Stimulated activated effector memory CD8-positive, alpha-beta T cell treated with anti-CD3 and anti-CD28 coated beads, Interleukin-12 subunit alpha, Interleukin-12 subunit beta, amount 100 ng/mL, for 72 hours (primary cell): ENCODE results near the gene OBSCN.
"Not testable (repeated sequence)": the region's sequence is repeated elsewhere in the genome, so short reads cannot be mapped to it uniquely, and the experiment has no call there.

Experiments used
- ATAC-seq: fragments of 150-1000 bp; cut with Tn5 transposase; 2 replicates; pipeline ENCODE4 v1.10.0; 2021
- DNase-seq, 2 donors: peaks; one replicate each; pipeline ENCODE4 v3.0.0; 2021 to 2022; ENCODE audit warnings: low spot score in 2 of 2
- H3K27ac Mint-ChIP-seq: one replicate; pipeline ENCODE4 v1.8.0; 2022; ENCODE audit warnings: mild to moderate bottlenecking, mixed read lengths
- H3K36me3 Mint-ChIP-seq: one replicate; pipeline ENCODE4 v1.8.0; 2022; ENCODE audit warnings: mild to moderate bottlenecking, mixed read lengths
- H3K4me1 Mint-ChIP-seq: one replicate; pipeline ENCODE4 v1.8.0; 2022; ENCODE audit warnings: mixed read lengths
- H3K4me3 Mint-ChIP-seq: one replicate; pipeline ENCODE4 v1.8.0; 2022; ENCODE audit warnings: mild to moderate bottlenecking, mixed read lengths
- H3K9me3 Mint-ChIP-seq: one replicate; pipeline ENCODE4 v1.8.0; 2022; ENCODE audit warnings: mixed read lengths

The OBSCN gene

GRCh38 chr1:228165372-228166169 lies 42.3 kb upstream of the OBSCN start, which contains the start of gene IBA57:
TSS of gene IBA57 (plus strand) at chr1:228165804. CDS start at chr1:228165817, 13 bp downstream.
- DNase-seq (peak; percentile 99 to 100), ATAC-seq (peak; percentile 88)
- Mint-ChIP-seq H3K27ac (peak within 1 kb of the TSS; percentile 84), H3K9me3 (no peaks in the 10 kb centered on the region), H3K4me3 (peak within 1 kb of the TSS; percentile 71), H3K4me1 (peaks cover 46% of the 10 kb centered on the region), H3K36me3 (peaks cover 28% of the 10 kb centered on the region)

DNA sequence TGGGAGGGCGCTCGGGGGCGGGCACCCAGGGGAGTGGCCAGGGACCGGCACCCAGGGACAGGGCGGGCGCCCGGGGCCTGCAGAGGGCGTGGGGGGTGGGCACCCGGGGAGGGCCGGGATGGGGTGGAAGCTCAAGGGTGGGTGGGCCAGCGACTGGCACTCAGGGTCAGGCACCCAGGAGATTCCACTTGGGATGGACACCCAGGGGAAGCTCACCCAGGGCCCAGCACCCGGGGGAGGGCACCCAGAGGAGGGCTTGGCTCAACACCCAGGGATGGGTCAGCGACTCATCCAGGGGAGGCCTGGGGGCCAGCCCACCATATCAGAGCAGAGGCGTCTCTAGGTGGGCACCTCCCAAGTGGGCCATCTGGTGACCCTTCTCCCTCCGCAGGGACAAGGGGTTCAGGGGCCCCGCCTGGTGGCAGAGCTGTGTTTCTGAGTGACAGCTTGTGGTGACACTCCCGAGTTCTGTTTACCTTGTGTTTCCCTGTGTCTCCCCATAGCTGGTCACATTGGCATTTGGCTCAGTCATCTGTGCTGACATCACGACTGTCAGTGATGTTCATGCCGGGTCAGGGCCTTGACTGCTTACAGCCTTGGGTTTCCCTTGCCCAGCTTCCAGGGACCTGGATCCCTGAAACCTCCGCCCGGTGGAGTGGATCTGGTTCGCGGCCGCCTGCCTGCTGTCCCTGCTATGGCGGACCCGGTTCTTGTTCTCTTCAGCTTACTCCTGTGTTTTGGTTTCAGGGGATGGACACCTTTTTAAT lies 41.5 kb upstream of the OBSCN start:
- peaks cover 46% of the 10 kb centered on the region for H3K4me1 Mint-ChIP-seq
- ATAC-seq = peak; percentile 85
- DNase-seq = peak; percentile 56 to 82
- peaks cover 28% of the 10 kb centered on the region for H3K36me3 Mint-ChIP-seq
- H3K9me3 Mint-ChIP-seq = no peaks in the 10 kb centered on the region
- H3K27ac Mint-ChIP-seq = peak overlapping the region; percentile 84
- peak overlapping the region; percentile 71 for H3K4me3 Mint-ChIP-seq

DNA sequence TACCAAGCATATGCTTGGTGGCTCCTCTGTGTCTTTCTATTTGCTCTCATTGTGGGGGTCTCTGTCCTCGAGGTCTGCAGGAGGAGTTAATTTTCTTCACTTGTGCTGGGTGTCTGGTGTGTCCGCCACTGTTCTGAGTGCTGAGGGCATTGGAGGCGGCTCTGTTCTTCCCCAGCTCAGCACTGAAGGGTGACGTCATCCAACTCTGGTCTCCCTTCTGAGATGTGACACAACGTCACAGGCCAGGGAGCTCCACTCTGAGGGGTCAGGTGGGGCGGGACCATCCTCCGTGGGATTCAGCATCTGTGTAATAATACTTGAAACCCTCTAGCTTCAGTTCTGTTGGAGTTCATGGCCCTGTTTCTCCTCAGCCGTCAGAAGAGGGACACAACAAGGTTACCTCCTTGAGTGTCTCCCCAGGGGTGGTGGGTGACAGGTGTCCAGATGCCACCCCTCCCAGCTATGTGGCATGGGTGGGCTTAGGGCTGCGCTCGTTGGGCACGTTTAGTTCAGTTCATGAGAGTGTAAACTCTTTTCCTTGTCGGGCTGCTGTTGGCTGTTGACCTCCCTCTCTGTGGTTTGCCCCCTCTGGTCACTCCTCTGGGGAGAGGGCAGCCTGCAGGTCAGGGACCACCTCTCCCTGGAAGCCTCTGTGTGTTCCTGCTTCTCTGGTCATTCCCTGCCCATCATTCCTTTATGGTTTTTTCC lies 39.1 kb upstream of the OBSCN start:
- Mint-ChIP-seq H3K4me1 (peaks cover 52% of the 10 kb centered on the region), H3K27ac (peak overlapping the region; percentile 71), H3K36me3 (peaks cover 28% of the 10 kb centered on the region), H3K4me3 (no peak overlapping the region), H3K9me3 (no peaks in the 10 kb centered on the region)
- no peak for ATAC-seq
- DNase-seq = no peak

DNA sequence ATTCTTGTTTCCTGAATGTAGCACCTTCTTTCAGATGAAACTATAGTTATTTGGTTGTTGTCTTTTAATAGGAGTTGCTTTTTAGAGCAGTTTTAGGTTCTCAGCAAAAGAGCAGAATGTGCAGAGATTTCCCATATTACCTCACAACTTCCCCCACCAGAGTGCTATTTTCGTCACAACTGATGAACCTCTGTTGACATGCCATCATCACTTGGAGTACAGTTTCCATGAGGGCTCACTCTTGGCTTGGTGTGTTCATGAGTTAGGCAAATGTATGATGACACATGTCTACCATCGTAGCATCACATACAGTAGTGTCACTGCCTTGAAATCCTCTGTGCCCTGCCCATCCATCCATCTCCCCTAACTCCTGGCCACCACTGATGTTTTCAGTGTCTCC lies 38.5 kb upstream of the OBSCN start:
- Mint-ChIP-seq H3K4me1 (peaks cover 46% of the 10 kb centered on the region), H3K4me3 (no peak overlapping the region), H3K9me3 (no peaks in the 10 kb centered on the region), H3K36me3 (peaks cover 23% of the 10 kb centered on the region), H3K27ac (peak overlapping the region; percentile 71)
- DNase-seq (no peak), ATAC-seq (no peak)

DNA sequence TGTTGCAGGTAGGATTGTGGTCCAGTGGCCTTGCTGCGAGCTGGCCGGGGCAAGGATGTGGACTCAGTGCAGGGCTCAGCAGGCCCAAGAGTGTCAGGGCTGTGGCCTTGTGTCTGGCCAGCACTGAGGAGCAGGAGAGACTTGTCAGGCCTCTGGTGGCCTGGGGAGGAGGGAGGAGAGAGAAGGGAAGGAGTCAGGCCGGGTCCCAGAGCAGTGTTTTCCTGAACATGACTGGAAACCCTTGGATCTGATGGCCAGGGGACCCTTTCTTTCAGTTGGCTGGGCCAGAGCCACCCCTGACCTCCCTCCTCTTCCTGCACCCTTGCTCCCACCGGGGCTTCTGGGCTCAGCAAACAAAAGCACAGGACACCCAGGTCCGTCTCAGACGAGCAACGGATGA lies 37.2 kb upstream of the OBSCN start:
- H3K4me3 Mint-ChIP-seq = no peak overlapping the region
- DNase-seq (no peak), ATAC-seq (no peak)
- peak overlapping the region; percentile 48 for H3K27ac Mint-ChIP-seq
- no peaks in the 10 kb centered on the region for H3K9me3 Mint-ChIP-seq
- peaks cover 41% of the 10 kb centered on the region for H3K4me1 Mint-ChIP-seq
- H3K36me3 Mint-ChIP-seq = peaks cover 12% of the 10 kb centered on the region

- Mint-ChIP-seq H3K4me3 (no peak overlapping the region), H3K4me1 (peaks cover 41% of the 10 kb centered on the region), H3K27ac (peak overlapping the region; percentile 61), H3K9me3 (no peaks in the 10 kb centered on the region), H3K36me3 (peaks cover 6% of the 10 kb centered on the region)
- no peak for ATAC-seq
- no peak for DNase-seq
These were observed 36.5 kb upstream of the OBSCN start for GRCh38 chr1:228171221-228171891.

GRCh38 chr1:228172591-228173527 lies 35.0 kb upstream of the OBSCN start:
- Mint-ChIP-seq H3K36me3 (no peaks in the 10 kb centered on the region), H3K4me1 (peaks cover 32% of the 10 kb centered on the region), H3K9me3 (no peaks in the 10 kb centered on the region), H3K4me3 (no peak overlapping the region), H3K27ac (peak overlapping the region; percentile 61)
- no peak for DNase-seq
- ATAC-seq = no peak

GRCh38 chr1:228173528-228174481 lies 34.0 kb upstream of the OBSCN start:
- peaks cover 23% of the 10 kb centered on the region for H3K4me1 Mint-ChIP-seq
- H3K27ac Mint-ChIP-seq, H3K4me3 Mint-ChIP-seq, H3K36me3 Mint-ChIP-seq, H3K9me3 Mint-ChIP-seq: not testable (repeated sequence)
- ATAC-seq = peak; percentile 45
- DNase-seq = peak; percentile 45 to 73

DNA sequence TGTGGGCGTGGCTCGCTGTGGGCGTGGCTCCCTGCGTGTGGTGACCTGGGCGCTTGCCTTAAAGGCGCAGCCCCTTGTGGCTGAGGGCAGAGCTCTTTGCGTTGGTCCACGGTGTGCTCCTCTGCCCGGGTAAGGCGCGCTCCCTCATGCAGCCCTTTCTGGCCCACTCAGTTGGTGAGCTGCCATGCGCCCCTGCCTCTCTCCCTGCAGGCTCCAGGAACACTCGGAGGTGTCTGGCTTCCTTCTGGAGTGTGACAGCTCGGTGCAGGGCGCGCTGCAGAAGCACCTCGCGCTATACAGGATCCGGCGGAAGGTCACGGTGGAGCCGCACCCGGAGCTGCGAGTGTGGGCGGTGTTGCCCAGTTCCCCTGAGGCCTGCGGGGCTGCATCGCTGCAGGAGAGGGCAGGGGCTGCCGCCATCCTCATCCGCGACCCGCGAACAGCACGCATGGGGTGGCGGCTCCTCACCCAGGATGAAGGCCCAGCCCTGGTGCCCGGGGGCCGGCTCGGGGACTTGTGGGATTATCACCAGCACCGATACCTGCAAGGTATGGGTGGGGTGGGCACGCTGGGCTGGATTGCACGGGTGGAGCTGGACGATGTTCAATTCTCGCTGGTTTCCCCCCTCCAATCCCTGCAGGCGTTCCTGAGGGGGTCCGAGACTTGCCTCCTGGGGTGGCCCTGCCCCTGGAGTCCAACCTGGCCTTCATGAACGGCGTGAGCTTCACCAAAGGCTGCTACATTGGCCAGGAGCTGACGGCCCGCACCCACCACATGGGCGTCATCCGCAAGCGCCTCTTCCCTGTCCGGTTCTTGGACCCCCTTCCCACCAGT lies 33.1 kb upstream of the OBSCN start:
- no peak overlapping the region for H3K27ac Mint-ChIP-seq
- H3K4me1 Mint-ChIP-seq = peaks cover 17% of the 10 kb centered on the region
- H3K4me3 Mint-ChIP-seq = no peak overlapping the region
- no peaks in the 10 kb centered on the region for H3K9me3 Mint-ChIP-seq
- no peaks in the 10 kb centered on the region for H3K36me3 Mint-ChIP-seq
- ATAC-seq (peak; percentile 62), DNase-seq (peak; percentile 40 to 74)

DNA sequence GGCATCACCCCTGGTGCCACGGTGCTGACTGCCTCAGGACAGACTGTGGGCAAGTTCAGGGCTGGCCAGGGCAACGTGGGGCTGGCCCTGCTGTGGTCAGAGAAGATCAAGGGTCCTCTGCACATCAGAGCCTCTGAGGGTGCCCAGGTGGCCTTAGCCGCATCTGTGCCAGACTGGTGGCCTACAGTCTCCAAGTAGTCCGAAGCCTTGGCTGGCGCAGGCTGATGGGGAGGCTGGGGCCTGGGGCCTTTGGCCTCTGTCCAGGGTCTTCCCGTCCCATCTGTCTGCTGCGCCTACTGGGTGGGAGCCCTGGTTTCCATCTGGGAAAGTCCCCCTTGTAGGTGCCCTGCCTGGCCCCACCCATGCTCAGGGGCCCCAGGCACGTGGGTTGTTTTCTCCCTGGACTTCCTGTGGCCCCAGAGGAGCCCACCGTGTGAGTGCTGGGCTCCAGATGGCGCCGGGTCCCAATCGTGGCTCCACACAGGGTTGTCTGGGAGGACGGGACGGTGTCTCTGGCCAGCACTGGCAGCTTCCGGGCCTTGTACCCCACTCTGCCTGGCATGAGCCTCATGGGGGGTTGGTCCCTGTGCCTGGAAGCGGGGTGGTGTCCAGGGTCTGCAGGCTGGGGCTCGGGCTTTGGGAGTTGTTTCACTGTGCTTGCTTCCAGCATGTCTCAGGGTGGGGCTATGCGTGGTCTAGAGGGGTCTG lies 32.4 kb upstream of the OBSCN start:
- H3K4me3 Mint-ChIP-seq = no peak overlapping the region

DNA sequence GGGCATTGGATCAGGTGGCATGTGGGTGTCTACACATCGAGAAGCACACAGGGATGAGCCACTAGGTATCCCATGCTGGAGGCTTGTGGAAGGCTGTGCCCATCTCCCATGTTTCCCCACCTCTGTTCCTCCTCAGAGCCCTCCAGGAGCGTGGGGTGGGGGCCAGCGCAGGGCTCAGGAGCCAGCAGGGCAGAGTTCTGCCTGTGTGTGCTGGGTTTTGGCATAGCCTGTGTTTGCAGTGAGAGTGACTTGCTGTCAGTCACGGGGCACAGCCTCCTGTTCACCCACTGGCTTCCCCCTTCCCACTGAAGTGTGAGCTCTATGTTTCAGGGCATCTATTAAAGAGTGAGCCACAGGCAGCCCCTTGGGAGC lies 31.8 kb upstream of the OBSCN start:
- no peak for DNase-seq
- no peak overlapping the region for H3K4me3 Mint-ChIP-seq
- H3K4me1 Mint-ChIP-seq = peaks cover 17% of the 10 kb centered on the region
- no peaks in the 10 kb centered on the region for H3K9me3 Mint-ChIP-seq
- no peak overlapping the region for H3K27ac Mint-ChIP-seq
- no peaks in the 10 kb centered on the region for H3K36me3 Mint-ChIP-seq
- no peak for ATAC-seq

More for the DNA sequence above, 32.4 kb upstream of the OBSCN start:
- Mint-ChIP-seq H3K9me3 (no peaks in the 10 kb centered on the region), H3K4me1 (peaks cover 17% of the 10 kb centered on the region), H3K27ac (no peak overlapping the region), H3K36me3 (no peaks in the 10 kb centered on the region)
- ATAC-seq = no peak
- no peak for DNase-seq

- DNase-seq (no peak), ATAC-seq (no peak)
- H3K27ac Mint-ChIP-seq = no peak overlapping the region
- peaks cover 16% of the 10 kb centered on the region for H3K4me1 Mint-ChIP-seq
- H3K9me3 Mint-ChIP-seq = no peaks in the 10 kb centered on the region
- H3K4me3 Mint-ChIP-seq = no peak overlapping the region
- H3K36me3 Mint-ChIP-seq = no peaks in the 10 kb centered on the region
These were observed 31.2 kb upstream of the OBSCN start for GRCh38 chr1:228176461-228177182.
